HCT116 (cell line): ENCODE measurements around the gene RAMP3. TPM values are rescaled to one million over a fixed set of nuclear protein-coding genes. Genes with fewer than 3 reads are reported as not detected.

Experiments
- ATAC-seq: fragments of 200-7000 bp; cut with Tn5 transposase; 2 replicates; pipeline ENCODE4 v1.9.1; 2020; ENCODE audit warnings: mild to moderate bottlenecking, moderate library complexity
- BruUV-seq: library from RNA; stranded (reverse); fragments of 400-500 nt; replicated peaks from 2 replicates; lab custom pipeline; 2021; lab: Mats Ljungman, UMichigan
- CTCF ChIA-PET: fragments of 300-600 bp; sonication (Branson Sonifier 250); formaldehyde crosslinking; loops from one replicate; lab custom pipeline; 2021; ENCODE audit warnings: antibody characterized with exemption; lab: Charles Lee
- POLR2A ChIA-PET: fragments of 300-600, 350-600 bp; sonication (Branson Sonifier 250); formaldehyde crosslinking; loops from one replicate; lab custom pipeline; 2021; ENCODE audit warnings: antibody characterized with exemption; lab: Charles Lee
- RAD21 ChIA-PET, 2 experiments: fragments of 300-600 bp; sonication (Branson Sonifier 250); formaldehyde crosslinking; loops; one replicate each; lab custom pipeline; 2023; ENCODE audit warnings: low total read pairs in 2 of 2; ENCODE audit not compliant: uncharacterized antibody in 2 of 2, unreplicated experiment in 2 of 2, low non-redundant PET in 1 of 2; lab: Charles Lee
- DNase-seq: peaks from one replicate; pipeline ENCODE4 v3.0.0-alpha.2; 2010; ENCODE audit warnings: low read depth, low spot score
- H2AFZ ChIP-seq: fragments of 200-600 bp; shearing (Covaris generic), sonication (generic); 2 replicates; pipeline ENCODE4 v1.6.1; 2017; ENCODE audit warnings: low read depth, mixed run types, mixed read lengths, antibody characterized with exemption, low read length; ENCODE audit not compliant: poor library complexity, severe bottlenecking
- H3K27ac ChIP-seq: 2 replicates; pipeline ENCODE4 v1.5.1; 2012; ENCODE audit warnings: low read depth, low read length
- H3K27me3 ChIP-seq: fragments of 200-600 bp; sonication (generic); 2 replicates; pipeline ENCODE4 v1.6.1; 2016; ENCODE audit warnings: mixed run types, low read length, mixed read lengths; ENCODE audit not compliant: insufficient read depth
- H3K36me3 ChIP-seq, 2 experiments: fragments of 200-500 bp in 1 of 2; fragments of 200-600 bp in 1 of 2; sonication (Bioruptor generic) in 1 of 2; sonication (generic) in 1 of 2; 2 replicates each; pipeline versions ENCODE4 v1.5.1 to v1.6.1; 2014 to 2016; ENCODE audit warnings: low read length in 2 of 2, inconsistent platforms in 1 of 2, mixed read lengths in 1 of 2, mixed run types in 1 of 2; ENCODE audit not compliant: insufficient read depth in 2 of 2, control insufficient read depth in 1 of 2
- H3K4me1 ChIP-seq, 2 experiments: fragments of 200-600 bp in 1 of 2; sonication (generic) in 1 of 2; 2 replicates each; pipeline versions ENCODE4 v1.5.1 to v1.6.1; 2012 to 2017; ENCODE audit warnings: low read length in 2 of 2, inconsistent platforms in 1 of 2, mild to moderate bottlenecking in 1 of 2, mixed read lengths in 1 of 2, mixed run types in 1 of 2, moderate library complexity in 1 of 2; ENCODE audit not compliant: insufficient read depth in 2 of 2, control insufficient read depth in 1 of 2
- H3K4me2 ChIP-seq: fragments of 200-600 bp; sonication (generic); 2 replicates; pipeline ENCODE4 v1.6.1; 2017; ENCODE audit warnings: mixed run types, low read length, mixed read lengths
- H3K4me3 ChIP-seq, 2 experiments: fragments of 200-600 bp in 1 of 2; sonication (generic) in 1 of 2; replicated peaks in 1 of 2; 2 replicates each; pipeline ENCODE4 v1.5.1; 2011 to 2016; ENCODE audit warnings: low read length in 2 of 2, control low read depth in 1 of 2, low read depth in 1 of 2, mild to moderate bottlenecking in 1 of 2, mixed read lengths in 1 of 2, mixed run types in 1 of 2
- H3K79me2 ChIP-seq: fragments of 200-600 bp; sonication (generic); 2 replicates; pipeline ENCODE4 v1.6.1; 2017; ENCODE audit warnings: mild to moderate bottlenecking, mixed run types, low read length, moderate library complexity, mixed read lengths; ENCODE audit not compliant: insufficient read depth
- H3K9ac ChIP-seq: fragments of 200-600 bp; sonication (generic); 2 replicates; pipeline ENCODE4 v1.6.1; 2016; ENCODE audit warnings: low read length, mixed read lengths
- H3K9me2 ChIP-seq: fragments of 200-600 bp; sonication (generic), shearing (Covaris generic); 2 replicates; pipeline ENCODE4 v1.6.1; 2017; ENCODE audit warnings: mixed run types, mild to moderate bottlenecking, moderate library complexity; ENCODE audit not compliant: insufficient read depth
- H3K9me3 ChIP-seq, 2 experiments: fragments of 200-500 bp in 1 of 2; fragments of 200-600 bp in 1 of 2; sonication (Bioruptor generic) in 1 of 2; sonication (generic) in 1 of 2; 2 replicates each; pipeline ENCODE4 v1.6.1; 2014 to 2017; ENCODE audit warnings: low read length in 2 of 2, mixed read lengths in 2 of 2, inconsistent platforms in 1 of 2, low read depth in 1 of 2, mild to moderate bottlenecking in 1 of 2, mixed run types in 1 of 2, moderate library complexity in 1 of 2; ENCODE audit not compliant: control insufficient read depth in 1 of 2, insufficient read depth in 1 of 2
- H4K20me1 ChIP-seq: fragments of 200-600 bp; sonication (generic), shearing (Covaris generic); 2 replicates; pipeline ENCODE4 v1.6.1; 2017; ENCODE audit warnings: mixed run types, mild to moderate bottlenecking, moderate library complexity; ENCODE audit not compliant: insufficient read depth
- CEBPB ChIP-seq: IDR thresholded peaks from 2 replicates; pipeline ENCODE4 v1.6.1; 2012; ENCODE audit warnings: low read depth
- ELF1 ChIP-seq: IDR thresholded peaks from 2 replicates; pipeline ENCODE4 v1.6.1; 2012; ENCODE audit warnings: low read depth, borderline replicate concordance
- EZH2phosphoT487 ChIP-seq: fragments of 200-600 bp; IDR thresholded peaks from 2 replicates; pipeline ENCODE4 v1.6.1; 2018; ENCODE audit warnings: antibody characterized with exemption, borderline replicate concordance
- FOSL1 ChIP-seq: IDR thresholded peaks from 2 replicates; pipeline ENCODE4 v1.6.1; 2012; ENCODE audit warnings: low read depth
- POLR2A ChIP-seq: IDR thresholded peaks from 2 replicates; pipeline ENCODE4 v1.7.0; 2011; ENCODE audit warnings: borderline replicate concordance; ENCODE audit not compliant: insufficient read depth, insufficient read length; ENCODE audit errors: extremely low read depth
- POLR2AphosphoS5 ChIP-seq: IDR thresholded peaks from 2 replicates; pipeline ENCODE4 v1.6.1; 2011; ENCODE audit warnings: mild to moderate bottlenecking, low read depth, low read length, moderate library complexity
- RAD21 ChIP-seq: IDR thresholded peaks from 2 replicates; pipeline ENCODE4 v1.6.1; 2012; ENCODE audit warnings: low read depth, mild to moderate bottlenecking
- SIN3A ChIP-seq: IDR thresholded peaks from 2 replicates; pipeline ENCODE4 v1.6.1; 2012; ENCODE audit warnings: low read depth
- SP1 ChIP-seq: IDR thresholded peaks from 2 replicates; pipeline ENCODE4 v1.6.1; 2012; ENCODE audit warnings: low read depth
- TCF7L2 ChIP-seq: IDR thresholded peaks from 2 replicates; pipeline ENCODE4 v1.7.0; 2011; ENCODE audit warnings: borderline replicate concordance, inconsistent platforms; ENCODE audit not compliant: insufficient read depth, insufficient read length; ENCODE audit errors: extremely low read depth
- YY1 ChIP-seq: IDR thresholded peaks from 2 replicates; pipeline ENCODE4 v1.6.1; 2011; ENCODE audit warnings: low read length, low read depth, moderate library complexity, mild to moderate bottlenecking; ENCODE audit not compliant: insufficient replicate concordance; ENCODE audit errors: extremely low read depth
- ZFX ChIP-seq: fragments of 450-650 bp; IDR thresholded peaks from 2 replicates; pipeline ENCODE4 v1.6.1; 2017
- ZNF274 ChIP-seq: fragments of 200-500 bp; sonication (Bioruptor generic); IDR thresholded peaks from 2 replicates; pipeline ENCODE4 v1.6.1; 2014; ENCODE audit warnings: mild to moderate bottlenecking, low read depth, low read length, inconsistent platforms
- intact Hi-C: fragments of 100-400 bp; cut with micrococcal nuclease; formaldehyde crosslinking; loops from 2 replicates; pipeline ENCODE4 v1.10.0; 2022
- total RNA-seq: library from RNA; stranded (reverse); gene quantifications from one replicate; pipeline ENCODE4 v1.2.1, GENCODE V29; 2021; ENCODE audit not compliant: unreplicated experiment
- TF ChIP-seq, protein P1 (sequence below): IDR thresholded peaks from 2 replicates; pipeline ENCODE4 v1.6.1; 2012
- TF ChIP-seq, protein P2 (sequence below): IDR thresholded peaks from 2 replicates; pipeline ENCODE4 v1.6.1; 2011; ENCODE audit warnings: mild to moderate bottlenecking, low read length, moderate library complexity; ENCODE audit not compliant: insufficient replicate concordance; ENCODE audit errors: extremely low read depth

Gene RAMP3
- total RNA-seq, 1 experiment from 2014 or later = not detected

DNA sequence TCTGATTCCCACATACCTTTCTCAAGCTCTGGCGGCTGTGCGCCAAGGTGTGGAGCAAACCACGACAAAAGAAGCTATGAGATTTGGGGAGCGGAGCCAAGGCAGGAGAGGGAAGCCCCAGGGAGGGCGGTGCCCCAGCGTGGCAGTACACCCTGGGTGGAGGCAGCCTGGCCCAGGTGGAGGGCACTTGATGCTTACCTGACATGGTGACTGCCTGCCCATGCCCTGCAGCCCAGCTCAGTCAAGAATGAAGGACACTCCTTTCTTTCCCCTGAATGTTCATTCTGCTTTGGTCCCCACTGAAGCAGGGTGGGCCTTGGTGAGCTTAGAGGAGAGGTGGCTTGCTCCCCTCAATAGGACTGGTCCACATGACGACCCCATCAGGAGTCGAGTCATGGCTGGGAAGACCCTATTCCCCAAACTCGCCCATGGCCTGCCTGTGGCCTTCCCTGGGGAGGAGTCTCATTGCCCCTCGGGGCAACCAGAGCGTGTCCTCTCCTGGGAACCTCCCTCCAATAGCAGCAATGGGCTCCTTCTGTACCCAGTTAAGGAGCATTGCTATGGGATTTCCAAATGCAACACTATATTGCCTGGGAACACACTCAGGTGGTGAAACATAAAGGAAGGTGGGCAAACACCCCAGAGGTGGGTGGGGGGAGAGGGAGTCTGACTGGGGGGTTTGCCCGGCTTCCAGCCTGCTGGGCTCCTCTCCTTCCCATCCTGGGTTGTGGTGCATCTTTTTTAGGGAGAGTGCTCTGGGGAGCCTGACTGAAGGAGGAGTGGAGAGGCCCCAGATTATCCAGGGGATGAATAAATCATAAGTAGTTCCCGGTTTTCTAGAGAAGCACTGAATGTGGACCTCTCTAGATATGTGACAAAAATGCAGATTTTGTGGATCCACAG, 22.7 kb downstream of the RAMP3 start:
- ChIA-PET CTCF (no interaction called here), POLR2A (no interaction called here), RAD21 (no interaction called here)
- no peak overlapping the region for H3K9ac ChIP-seq
- no peaks in the 10 kb centered on the region for H3K4me1 ChIP-seq
- intact Hi-C loops = no loop called here
- H3K4me2 ChIP-seq = no peak overlapping the region
- no peak overlapping the region for H3K27ac ChIP-seq
- no peaks in the 10 kb centered on the region for H3K9me3 ChIP-seq
- TF ChIP-seq SIN3A (no peak), FOSL1 (no peak), CEBPB (no peak)
- ATAC-seq (no peak), DNase-seq (no peak)
- no peak overlapping the region for H3K4me3 ChIP-seq
- no peaks in the 10 kb centered on the region for H3K79me2 ChIP-seq
- H3K27me3 ChIP-seq = peaks cover 9% of the 10 kb centered on the region; the same call in 1 of the 2 replicates
- H3K36me3 ChIP-seq = no peaks in the 10 kb centered on the region
- no peaks in the 10 kb centered on the region for H3K9me2 ChIP-seq
- no peaks in the 10 kb centered on the region for H4K20me1 ChIP-seq
- no TSS peak for BruUV-seq
- no peak overlapping the region for H2AFZ ChIP-seq

DNA sequence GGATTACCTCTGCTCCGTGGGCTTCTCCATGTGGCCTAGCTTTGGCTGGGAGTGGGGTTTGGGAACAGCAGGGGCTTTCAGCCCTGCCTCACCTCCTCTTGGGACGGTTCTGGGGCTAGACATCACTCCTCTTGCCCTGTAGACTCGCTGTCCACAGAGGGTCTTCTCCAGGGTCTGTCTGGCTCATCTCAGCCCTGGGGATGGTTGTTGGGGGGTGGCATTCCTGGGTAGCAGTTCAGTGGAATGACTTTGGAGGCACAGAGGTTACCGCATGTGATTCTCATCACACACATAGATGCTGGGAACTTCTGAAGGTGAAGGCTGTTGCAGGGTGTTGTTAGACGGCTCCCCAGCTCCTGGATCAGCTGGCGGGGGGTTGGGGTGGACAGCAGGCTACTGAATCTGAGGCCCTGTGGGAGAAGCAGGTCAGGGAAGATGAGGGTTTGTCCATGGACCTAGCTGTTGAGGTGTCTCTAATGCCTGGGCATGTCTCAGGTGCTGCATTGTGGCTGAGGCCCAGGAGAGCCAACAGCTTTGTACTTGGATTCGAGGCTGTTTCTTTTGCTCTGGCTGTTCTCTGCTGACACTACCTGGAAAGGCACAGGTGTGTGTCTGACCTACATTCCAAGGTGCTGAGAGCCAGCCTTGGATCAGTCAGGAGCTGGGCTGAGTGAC, 23.8 kb downstream of the RAMP3 start:
- no TSS peak for BruUV-seq
- no peak for ATAC-seq
- no peak for DNase-seq
- no peak overlapping the region for H2AFZ ChIP-seq
- H3K4me2 ChIP-seq = no peak overlapping the region
- no peaks in the 10 kb centered on the region for H4K20me1 ChIP-seq
- ChIA-PET RAD21 (no interaction called here), CTCF (no interaction called here), POLR2A (no interaction called here)
- peaks cover 9% of the 10 kb centered on the region; the same call in 1 of the 2 replicates for H3K27me3 ChIP-seq
- H3K4me1 ChIP-seq = no peaks in the 10 kb centered on the region
- H3K9me2 ChIP-seq = no peaks in the 10 kb centered on the region
- intact Hi-C loops = no loop called here
- no peak overlapping the region for H3K4me3 ChIP-seq
- H3K9me3 ChIP-seq = no peaks in the 10 kb centered on the region
- no peak overlapping the region for H3K27ac ChIP-seq
- H3K9ac ChIP-seq = no peak overlapping the region
- no peaks in the 10 kb centered on the region for H3K79me2 ChIP-seq
- no peaks in the 10 kb centered on the region for H3K36me3 ChIP-seq
- TF ChIP-seq EZH2phosphoT487 (no peak), POLR2AphosphoS5 (no peak), CEBPB (no peak), YY1 (no peak), SIN3A (no peak), SP1 (no peak), ZFX (no peak), POLR2A (no peak), ELF1 (no peak), RAD21 (no peak), ZNF274 (no peak), TCF7L2 (no peak)
- TF ChIP-seq, protein P1, sequence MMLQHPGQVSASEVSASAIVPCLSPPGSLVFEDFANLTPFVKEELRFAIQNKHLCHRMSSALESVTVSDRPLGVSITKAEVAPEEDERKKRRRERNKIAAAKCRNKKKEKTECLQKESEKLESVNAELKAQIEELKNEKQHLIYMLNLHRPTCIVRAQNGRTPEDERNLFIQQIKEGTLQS = no peak
- TF ChIP-seq, protein P2, sequence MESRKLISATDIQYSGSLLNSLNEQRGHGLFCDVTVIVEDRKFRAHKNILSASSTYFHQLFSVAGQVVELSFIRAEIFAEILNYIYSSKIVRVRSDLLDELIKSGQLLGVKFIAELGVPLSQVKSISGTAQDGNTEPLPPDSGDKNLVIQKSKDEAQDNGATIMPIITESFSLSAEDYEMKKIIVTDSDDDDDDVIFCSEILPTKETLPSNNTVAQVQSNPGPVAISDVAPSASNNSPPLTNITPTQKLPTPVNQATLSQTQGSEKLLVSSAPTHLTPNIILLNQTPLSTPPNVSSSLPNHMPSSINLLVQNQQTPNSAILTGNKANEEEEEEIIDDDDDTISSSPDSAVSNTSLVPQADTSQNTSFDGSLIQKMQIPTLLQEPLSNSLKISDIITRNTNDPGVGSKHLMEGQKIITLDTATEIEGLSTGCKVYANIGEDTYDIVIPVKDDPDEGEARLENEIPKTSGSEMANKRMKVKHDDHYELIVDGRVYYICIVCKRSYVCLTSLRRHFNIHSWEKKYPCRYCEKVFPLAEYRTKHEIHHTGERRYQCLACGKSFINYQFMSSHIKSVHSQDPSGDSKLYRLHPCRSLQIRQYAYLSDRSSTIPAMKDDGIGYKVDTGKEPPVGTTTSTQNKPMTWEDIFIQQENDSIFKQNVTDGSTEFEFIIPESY = no peak
